H1 (cell line): ENCODE data around the gene TEX14. TPM values are rescaled to one million over a fixed set of nuclear protein-coding genes. Genes with fewer than 3 reads are reported as not detected.

ENCODE experiments used
- CTCF ChIA-PET: fragments of 300-600 bp; sonication (Branson Sonifier 250); formaldehyde crosslinking; loops from one replicate; lab custom pipeline; 2021; ENCODE audit not compliant: partially characterized antibody; lab: Charles Lee
- POLR2A ChIA-PET: fragments of 300-600 bp; sonication (Branson Sonifier 250); formaldehyde crosslinking; loops from one replicate; lab custom pipeline; 2021; ENCODE audit warnings: inconsistent platforms; ENCODE audit not compliant: partially characterized antibody; lab: Charles Lee
- DNase-seq, 2 experiments: peaks; one replicate each; pipeline versions ENCODE4 v3.0.0 to v3.0.0-alpha.2; 2010 to 2022; ENCODE audit warnings: low spot score in 2 of 2, low read depth in 1 of 2, mixed read lengths in 1 of 2
- FAIRE-seq: peaks from 2 replicates; lab custom pipeline; 2011; peaks lifted over from hg19 to GRCh38; lab: Jason Lieb, UNC
- H2AFZ ChIP-seq: 2 replicates; pipeline ENCODE4 v1.8.1; 2012; ENCODE audit warnings: low read length, inconsistent platforms
- H2AK5ac ChIP-seq: 2 replicates; pipeline ENCODE4 v1.6.1; 2013; ENCODE audit warnings: low read depth, low read length
- H2BK120ac ChIP-seq: replicated peaks from 2 replicates; pipeline ENCODE3; 2013; ENCODE audit warnings: low read depth, low read length, inconsistent platforms
- H2BK12ac ChIP-seq: 2 replicates; pipeline ENCODE4 v1.6.1; 2013; ENCODE audit warnings: low read depth, low read length
- H2BK15ac ChIP-seq: 2 replicates; pipeline ENCODE4 v1.6.1; 2013; ENCODE audit warnings: low read length
- H2BK20ac ChIP-seq: 2 replicates; pipeline ENCODE4 v1.6.1; 2013; ENCODE audit warnings: low read length
- H2BK5ac ChIP-seq: 2 replicates; pipeline ENCODE4 v1.6.1; 2013; ENCODE audit warnings: low read depth, low read length
- H3K14ac ChIP-seq: 2 replicates; pipeline ENCODE4 v1.6.1; 2013; ENCODE audit warnings: inconsistent platforms; ENCODE audit not compliant: insufficient read length
- H3K18ac ChIP-seq: 2 replicates; pipeline ENCODE4 v1.6.1; 2013; ENCODE audit warnings: low read length; ENCODE audit errors: extremely low read depth
- H3K23ac ChIP-seq: 2 replicates; pipeline ENCODE4 v1.6.1; 2013; ENCODE audit warnings: inconsistent platforms; ENCODE audit not compliant: insufficient read length
- H3K23me2 ChIP-seq: 2 replicates; pipeline ENCODE4 v1.6.1; 2013; ENCODE audit warnings: low read depth, low read length
- H3K27ac ChIP-seq: 2 replicates; pipeline ENCODE4 v1.6.1; 2011; ENCODE audit warnings: low read depth, low read length, inconsistent platforms
- H3K27me3 ChIP-seq, 4 experiments: replicated peaks in 1 of 4; 1 replicate in 1 of 4; 2 replicates in 3 of 4; pipeline versions ENCODE4 v1.6.1 to v1.8.1; 2011 to 2013; ENCODE audit warnings: low read length in 3 of 4, mild to moderate bottlenecking in 3 of 4, inconsistent platforms in 2 of 4, mixed read lengths in 2 of 4, moderate library complexity in 1 of 4; ENCODE audit not compliant: control insufficient read depth in 3 of 4, insufficient read depth in 3 of 4; ENCODE audit errors: extremely low read depth in 1 of 4
- H3K36me3 ChIP-seq, 4 experiments: 2 replicates each; pipeline versions ENCODE4 v1.6.1 to v1.8.1; 2011 to 2013; ENCODE audit warnings: mild to moderate bottlenecking in 4 of 4, low read length in 3 of 4, moderate library complexity in 2 of 4, control low read depth in 1 of 4, inconsistent platforms in 1 of 4; ENCODE audit not compliant: insufficient read depth in 4 of 4, control insufficient read depth in 2 of 4
- H3K4ac ChIP-seq: replicated peaks from 2 replicates; pipeline ENCODE3; 2013; ENCODE audit warnings: low read length, low read depth, mixed read lengths, inconsistent platforms; ENCODE audit not compliant: insufficient read length
- H3K4me1 ChIP-seq, 4 experiments: replicated peaks in 1 of 4; 1 replicate in 1 of 4; 2 replicates in 3 of 4; pipeline versions ENCODE4 v1.6.1 to v1.8.1; 2011 to 2013; ENCODE audit warnings: low read length in 3 of 4, inconsistent platforms in 2 of 4, mixed read lengths in 1 of 4; ENCODE audit not compliant: insufficient read depth in 4 of 4, control insufficient read depth in 3 of 4
- H3K4me2 ChIP-seq, 2 experiments: 2 replicates each; pipeline versions ENCODE4 v1.6.1 to v1.8.1; 2011 to 2013; ENCODE audit warnings: low read depth in 2 of 2, low read length in 2 of 2, control low read depth in 1 of 2, inconsistent platforms in 1 of 2, mild to moderate bottlenecking in 1 of 2; ENCODE audit not compliant: insufficient read depth in 1 of 2
- H3K4me3 ChIP-seq, 4 experiments: fragments of 200-600, 300-600 bp in 1 of 4; sonication (generic), shearing (Covaris generic), sonication (Bioruptor Twin) in 1 of 4; 2 replicates each; pipeline versions ENCODE4 v1.5.1 to v1.8.1; 2011 to 2016; ENCODE audit warnings: low read length in 4 of 4, low read depth in 3 of 4, control low read depth in 2 of 4, inconsistent platforms in 2 of 4, mild to moderate bottlenecking in 2 of 4, mixed read lengths in 1 of 4, moderate library complexity in 1 of 4; ENCODE audit not compliant: insufficient read depth in 2 of 4; ENCODE audit errors: extremely low read depth in 1 of 4
- H3K56ac ChIP-seq: replicated peaks from 2 replicates; pipeline ENCODE3; 2013; ENCODE audit warnings: low read depth, mild to moderate bottlenecking, mixed read lengths, low read length, inconsistent platforms; ENCODE audit not compliant: insufficient read length
- H3K79me1 ChIP-seq: 2 replicates; pipeline ENCODE4 v1.6.1; 2013; ENCODE audit warnings: low read depth, low read length, control low read depth
- H3K79me2 ChIP-seq, 2 experiments: 2 replicates each; pipeline versions ENCODE4 v1.6.1 to v1.8.1; 2012 to 2013; ENCODE audit warnings: low read length in 2 of 2, mild to moderate bottlenecking in 2 of 2, inconsistent platforms in 1 of 2; ENCODE audit not compliant: insufficient read depth in 2 of 2, control insufficient read depth in 1 of 2
- H3K9ac ChIP-seq, 4 experiments: replicated peaks in 1 of 4; 1 replicate in 1 of 4; 2 replicates in 3 of 4; pipeline versions ENCODE4 v1.6.1 to v1.8.1; 2011 to 2013; ENCODE audit warnings: low read depth in 3 of 4, low read length in 3 of 4, control low read depth in 2 of 4, mild to moderate bottlenecking in 2 of 4, moderate library complexity in 2 of 4, inconsistent platforms in 1 of 4; ENCODE audit errors: extremely low read depth in 1 of 4
- H3K9me3 ChIP-seq, 2 experiments: 2 replicates each; pipeline versions ENCODE4 v1.6.1 to v1.8.1; 2012 to 2013; ENCODE audit warnings: mild to moderate bottlenecking in 2 of 2, moderate library complexity in 2 of 2, control low read depth in 1 of 2, inconsistent platforms in 1 of 2, low read depth in 1 of 2, low read length in 1 of 2, mixed read lengths in 1 of 2; ENCODE audit not compliant: insufficient read depth in 2 of 2
- H4K20me1 ChIP-seq, 2 experiments: replicated peaks in 1 of 2; 2 replicates each; pipeline versions ENCODE3 to v1.8.1; 2011 to 2013; ENCODE audit warnings: inconsistent platforms in 2 of 2, low read length in 2 of 2, mild to moderate bottlenecking in 1 of 2; ENCODE audit not compliant: insufficient read depth in 2 of 2, control insufficient read depth in 1 of 2
- H4K5ac ChIP-seq: 2 replicates; pipeline ENCODE4 v1.6.1; 2013; ENCODE audit warnings: low read length, low read depth, mixed read lengths, inconsistent platforms; ENCODE audit not compliant: insufficient read length
- H4K8ac ChIP-seq: 2 replicates; pipeline ENCODE4 v1.8.0; 2013; ENCODE audit warnings: mild to moderate bottlenecking, moderate library complexity, low read length, inconsistent platforms; ENCODE audit not compliant: insufficient read depth; ENCODE audit errors: extremely low read depth
- H4K91ac ChIP-seq: replicated peaks from 2 replicates; pipeline ENCODE3; 2013; ENCODE audit warnings: low read length, mixed read lengths, inconsistent platforms; ENCODE audit not compliant: insufficient read length
- ATF2 ChIP-seq: IDR thresholded peaks from 2 replicates; pipeline ENCODE4 v1.6.1; 2012; ENCODE audit warnings: low read length, inconsistent platforms
- CREB1 ChIP-seq: IDR thresholded peaks from 2 replicates; pipeline ENCODE4 v1.6.1; 2012; ENCODE audit warnings: inconsistent platforms
- CTBP2 ChIP-seq: IDR thresholded peaks from 2 replicates; pipeline ENCODE4 v1.7.0; 2011; ENCODE audit warnings: borderline replicate concordance, mild to moderate bottlenecking, moderate library complexity, mixed read lengths, low read length; ENCODE audit not compliant: insufficient read depth, insufficient read length
- FOSL1 ChIP-seq: IDR thresholded peaks from 2 replicates; pipeline ENCODE4 v1.6.1; 2011; ENCODE audit warnings: mild to moderate bottlenecking, low read depth, low read length, moderate library complexity; ENCODE audit not compliant: insufficient read depth
- RAD21 ChIP-seq, 2 experiments: IDR thresholded peaks in 1 of 2; conservative IDR thresholded peaks in 1 of 2; 2 replicates each; pipeline ENCODE4 v1.6.1; 2011; ENCODE audit warnings: low read depth in 2 of 2, low read length in 2 of 2, improper control_type of control experiment in 1 of 2, inconsistent platforms in 1 of 2, mild to moderate bottlenecking in 1 of 2, moderate library complexity in 1 of 2
- RFX5 ChIP-seq: IDR thresholded peaks from 2 replicates; pipeline ENCODE4 v1.6.1; 2011; ENCODE audit warnings: low read depth, low read length, improper control_type of control experiment, borderline replicate concordance
- SIX5 ChIP-seq: IDR thresholded peaks from 2 replicates; pipeline ENCODE4 v1.6.1; 2011; ENCODE audit warnings: mild to moderate bottlenecking, low read depth, low read length
- WGBS, 2 experiments: shearing (Covaris generic) in 1 of 2; methylation state at CpG; one replicate each; pipeline versions ENCODE4 v1.1.6 to v1.1.7; 2013 to 2015; ENCODE audit warnings: low lambda C conversion rate in 2 of 2, mixed read lengths in 2 of 2, inconsistent platforms in 1 of 2, low coverage in 1 of 2, missing lambda C conversion rate in 1 of 2; ENCODE audit not compliant: insufficient replicate concordance in 2 of 2, insufficient coverage in 1 of 2, insufficient read length in 1 of 2; ENCODE audit errors: extremely low coverage in 1 of 2, missing lambda C conversion rate in 1 of 2; 5-methylcytosine and 5-hydroxymethylcytosine counted together
- polyA plus RNA-seq, 7 experiments: library from polyadenylated mRNA; depleted of rRNA in 3 of 7; stranded (reverse) in 5 of 7; unstranded in 2 of 7; fragments of >200 nt in 5 of 7; fragments of 200-250 nt in 2 of 7; gene quantifications; 1 replicate in 5 of 7; 2 replicates in 1 of 7; 4 replicates in 1 of 7; pipeline versions ENCODE4 v1.2.1 to v1.2.3, GENCODE V29; 2011 to 2013; ENCODE audit warnings: missing spikeins in 2 of 7, mixed read lengths in 2 of 7
- total RNA-seq: library from RNA; stranded (reverse); fragmentation: NEBNext Ultra II Directional; extraction: Animal tissue kit (Norgen Biotek cat#: 25700); gene quantifications from 2 replicates; pipeline ENCODE4 v1.2.1, GENCODE V29; 2021

Gene TEX14
- total and polyA plus RNA-seq, 2 of the 8 experiments (the other 6 are each of a cell fraction or from before 2014, with no cell fraction given), result 0.83 to 2.5 TPM

GRCh38 chr17:58580671-58581070 lies 111.2 kb downstream of the TEX14 start:
- no peaks in the 10 kb centered on the region for H4K20me1 ChIP-seq
- WGBS, 2 experiments, result 90% methylated on average over 2 of the region's 2 CpGs; no CpG with 5 or more reads in 1 of the 2 experiments
- no peak overlapping the region for H2BK20ac ChIP-seq

More at GRCh38 chr17:58580671-58581070, 111.2 kb downstream of the TEX14 start:
- Histone ChIP-seq H3K79me2 (no peaks in the 10 kb centered on the region), H3K79me1 (no peaks in the 10 kb centered on the region), H2BK12ac (no peak overlapping the region), H3K9me3 (no peaks in the 10 kb centered on the region), H3K56ac (no peak overlapping the region), H2BK15ac (no peak overlapping the region), H3K4me2 (no peak overlapping the region), H2AK5ac (no peak overlapping the region), H2BK5ac (no peak overlapping the region), H3K4ac (no peak overlapping the region), H2BK120ac (no peak overlapping the region), H3K27ac (no peak overlapping the region), H3K14ac (no peak overlapping the region), H2AFZ (no peak overlapping the region), H3K23ac (no peak overlapping the region), H3K23me2 (no peaks in the 10 kb centered on the region), H3K4me3 (no peak overlapping the region), H3K4me1 (no peaks in the 10 kb centered on the region), H3K27me3 (no peaks in the 10 kb centered on the region), H4K91ac (no peak overlapping the region), H3K18ac (no peak overlapping the region), H3K9ac (no peak overlapping the region), H4K8ac (no peak overlapping the region), H4K5ac (no peak overlapping the region), H3K36me3 (no peaks in the 10 kb centered on the region)
- CTCF ChIA-PET, result interaction anchor here (0.9 to 7.0 kb wide), 7 partner anchors 14 to 82 kb away, joined by 3 to 40 read pairs (median 3); no protein-coding TSS in a partner anchor
- no peak for DNase-seq
- TF ChIP-seq FOSL1 (no peak), RAD21 (IDR thresholded peaks at IDR 0.05 in 1 of 2, conservative IDR thresholded peaks at IDR 0.05 in 1 of 2; ENCODE audit: low read depth in 2 of 2, low read length in 2 of 2) (no peak), RFX5 (no peak), CTBP2 (no peak), SIX5 (no peak), CREB1 (no peak), ATF2 (no peak)
- no peak for FAIRE-seq
- POLR2A ChIA-PET, result interaction anchor here (2.1 kb wide), 1 partner anchor 51 kb away, joined by 7 read pairs; no protein-coding TSS in a partner anchor
